Measurements from ENCODE around the gene HCRTR1. TPM values are rescaled to one million over a fixed set of nuclear protein-coding genes. Genes with fewer than 3 reads are reported as not detected.
"Not testable (repeated sequence)": the region's sequence is repeated elsewhere in the genome, so short reads cannot be mapped to it uniquely, and the experiment has no call there.

The HCRTR1 gene
- total RNA-seq, 4 donors from 2014 or later: not detected

- Histone ChIP-seq H3K9me3 (no peaks in the 10 kb centered on the region), H3K27ac (no peak overlapping the region), H3K27me3 (peaks cover 4% of the 10 kb centered on the region), H3K4me3 (no peak overlapping the region), H3K36me3 (no peaks in the 10 kb centered on the region), H3K4me1 (peaks cover 40% of the 10 kb centered on the region)
- 66% methylated on average over 27 of the region's 47 CpGs for WGBS
- no peak for TF ChIP-seq EP300 (IDR thresholded peaks at IDR 0.05)
- TF ChIP-seq POLR2AphosphoS5 (IDR thresholded peaks at IDR 0.05): no peak
- no peak for TF ChIP-seq POLR2A (IDR thresholded peaks at IDR 0.05)
- no peak for TF ChIP-seq CTCF (IDR thresholded peaks at IDR 0.05)
- DNase-seq (ENCODE audit: low spot score in 2 of 2): no peak
Observed at GRCh38 chr1:31586376-31587327, 30.8 kb upstream of the HCRTR1 start.

GRCh38 chr1:31587328-31587699, 30.2 kb upstream of the HCRTR1 start:
- not testable (repeated sequence) for H3K27ac ChIP-seq; H3K4me3 ChIP-seq; H3K9me3 ChIP-seq; H3K27me3 ChIP-seq; H3K36me3 ChIP-seq; DNase-seq (ENCODE audit: low spot score in 2 of 2)
- peaks cover 37% of the 10 kb centered on the region for H3K4me1 ChIP-seq
- WGBS: 87% methylated on average over 5 of the region's 5 CpGs

- H3K27me3 ChIP-seq: peaks cover 4% of the 10 kb centered on the region
- peak overlapping the region; percentile 52 for H3K4me3 ChIP-seq
- no peaks in the 10 kb centered on the region for H3K36me3 ChIP-seq
- DNase-seq (ENCODE audit: low spot score in 2 of 2): no peak
- TF ChIP-seq POLR2A (IDR thresholded peaks at IDR 0.05) (no peak), CTCF (IDR thresholded peaks at IDR 0.05) (peak in 1 of 2 donors; percentile 67)
- H3K9me3 ChIP-seq: no peaks in the 10 kb centered on the region
- H3K4me1 ChIP-seq: peaks cover 37% of the 10 kb centered on the region
- 57% methylated on average over 14 of the region's 14 CpGs for WGBS
- H3K27ac ChIP-seq: peak overlapping the region; percentile 73
Observed at GRCh38 chr1:31587720-31588423, 29.6 kb upstream of the HCRTR1 start.

GRCh38 chr1:31588751-31589515, 28.6 kb upstream of the HCRTR1 start:
- Histone ChIP-seq H3K27ac (peak overlapping the region; percentile 73), H3K27me3 (peaks cover 4% of the 10 kb centered on the region), H3K9me3 (no peaks in the 10 kb centered on the region), H3K4me1 (peaks cover 35% of the 10 kb centered on the region), H3K36me3 (no peaks in the 10 kb centered on the region), H3K4me3 (peak overlapping the region; percentile 52)
- 33% methylated on average over 13 of the region's 62 CpGs for WGBS
- TF ChIP-seq EP300 (IDR thresholded peaks at IDR 0.05): no peak
- TF ChIP-seq POLR2AphosphoS5 (IDR thresholded peaks at IDR 0.05): no peak
- TF ChIP-seq CTCF (IDR thresholded peaks at IDR 0.05): no peak
- TF ChIP-seq POLR2A (IDR thresholded peaks at IDR 0.05): no peak
- no peak for DNase-seq (ENCODE audit: low spot score in 2 of 2)

GRCh38 chr1:31591425-31592093, 25.9 kb upstream of the HCRTR1 start:
- H3K4me1 ChIP-seq: peaks cover 27% of the 10 kb centered on the region
- no peak overlapping the region for H3K27ac ChIP-seq
- H3K36me3 ChIP-seq: no peaks in the 10 kb centered on the region
- H3K9me3 ChIP-seq: no peaks in the 10 kb centered on the region
- 61% methylated on average over 11 of the region's 11 CpGs for WGBS
- H3K27me3 ChIP-seq: peaks cover 4% of the 10 kb centered on the region
- no peak overlapping the region for H3K4me3 ChIP-seq
- DNase-seq (ENCODE audit: low spot score in 2 of 2): no peak
- TF ChIP-seq EP300 (IDR thresholded peaks at IDR 0.05) (no peak), CTCF (IDR thresholded peaks at IDR 0.05) (no peak), POLR2A (IDR thresholded peaks at IDR 0.05) (no peak), POLR2AphosphoS5 (IDR thresholded peaks at IDR 0.05) (no peak)
